Thyroid gland (tissue), 4 donors: ENCODE measurements around the gene BRD3. TPM values are rescaled to one million over a fixed set of nuclear protein-coding genes. Genes with fewer than 3 reads are reported as not detected.

Source experiments
- DNase-seq, 2 donors: peaks; one replicate each; pipeline ENCODE4 v3.0.0-alpha.2; 2019
- H3K27ac ChIP-seq, 3 donors: fragments of 200-600 bp; sonication (generic); 1 replicate in 2 of 3; 2 replicates in 1 of 3; pipeline ENCODE4 v1.5.1; 2016 to 2019; ENCODE audit warnings: mild to moderate bottlenecking in 1 of 3, moderate library complexity in 1 of 3
- H3K27me3 ChIP-seq: fragments of 200-600 bp; sonication (generic); one replicate; pipeline ENCODE4 v1.5.1; 2019
- H3K36me3 ChIP-seq, 2 donors: fragments of 200-600 bp; sonication (generic); one replicate each; pipeline ENCODE4 v1.5.1; 2016 to 2019
- H3K4me1 ChIP-seq, 2 donors: fragments of 200-600 bp; sonication (generic); one replicate each; pipeline ENCODE4 v1.5.1; 2017 to 2019
- H3K4me3 ChIP-seq, 3 donors: fragments of 200-600 bp; sonication (generic); replicated peaks in 1 of 3; 1 replicate in 2 of 3; 2 replicates in 1 of 3; pipeline ENCODE4 v1.5.1; 2016; ENCODE audit warnings: mild to moderate bottlenecking in 1 of 3
- H3K9me3 ChIP-seq: fragments of 200-600 bp; sonication (generic); one replicate; pipeline ENCODE4 v1.5.1; 2017
- POLR2A ChIP-seq, 2 donors: fragments of 450-650 bp; IDR thresholded peaks; one replicate each; pipeline ENCODE4 v1.6.1; 2017; ENCODE audit warnings: antibody characterized with exemption in 2 of 2, mild to moderate bottlenecking in 2 of 2, moderate library complexity in 1 of 2
- WGBS, 2 donors: methylation state at CpG; one replicate each; pipeline ENCODE4 v1.1.5; 2017; 5-methylcytosine and 5-hydroxymethylcytosine counted together
- intact Hi-C: fragments of 100-400 bp; cut with DNase I; formaldehyde crosslinking; loops from one replicate; pipeline ENCODE4 v1.15.1; 2023
- total RNA-seq, 4 donors: library from RNA; depleted of rRNA; stranded (reverse); fragments of >200 nt; gene quantifications; one replicate each; pipeline ENCODE4 v1.2.3, GENCODE V29; 2016
- TF ChIP-seq, protein P1 (sequence below), 6 experiments: fragments of 200-600 bp in 3 of 6; fragments of 450-650 bp in 3 of 6; sonication (generic) in 3 of 6; IDR thresholded peaks; one replicate each; pipeline ENCODE4 v1.5.1; 2016 to 2019; ENCODE audit warnings: antibody characterized with exemption in 6 of 6, mild to moderate bottlenecking in 2 of 6, inconsistent platforms in 1 of 6, moderate library complexity in 1 of 6

BRD3 gene
- total RNA-seq, 4 donors from 2014 or later: 21.6 to 42.7 (median 28.7) TPM

DNA sequence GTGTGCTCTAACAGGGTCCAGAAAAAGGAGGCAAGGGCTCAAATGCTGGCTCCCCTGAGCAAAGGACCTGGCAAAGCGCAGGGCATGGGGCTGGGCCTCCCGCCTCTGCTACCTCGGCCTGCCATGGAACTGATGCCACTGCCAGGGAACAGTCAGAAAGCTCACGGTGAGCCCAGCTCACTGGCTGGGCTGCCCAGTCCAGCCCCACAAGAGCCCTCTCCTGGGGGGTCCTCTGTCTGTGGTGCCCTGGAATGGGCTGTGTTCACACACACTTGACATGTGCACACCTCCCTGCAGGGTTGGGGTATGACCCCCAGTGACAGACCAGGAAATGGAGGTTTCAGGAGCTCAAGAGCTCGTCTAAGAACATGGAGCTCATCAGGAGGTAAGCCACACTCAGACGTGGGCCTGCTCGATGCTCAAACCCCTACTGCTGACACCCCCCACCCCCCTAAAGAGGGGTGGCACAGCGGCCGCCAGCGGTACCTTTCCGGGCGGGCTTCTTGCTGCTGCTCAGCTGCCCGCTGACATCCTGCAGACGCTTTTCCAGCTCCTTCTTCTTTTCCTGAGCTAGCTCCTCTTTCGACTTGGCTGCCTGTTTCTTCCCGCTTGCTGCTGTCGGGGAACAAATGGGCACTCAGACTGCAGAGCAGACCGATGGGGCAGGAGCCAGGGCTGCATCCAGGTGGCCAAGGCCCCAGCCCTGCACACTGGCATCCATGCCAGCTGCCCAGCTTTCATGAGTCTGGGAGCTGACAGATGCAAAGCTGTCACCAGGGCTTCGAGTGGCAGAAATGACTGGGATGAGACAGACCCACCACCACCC is 33.4 kb downstream of the BRD3 start:
- no peak for DNase-seq
- H3K36me3 ChIP-seq: peaks cover 55 to 58% of the 10 kb centered on the region in 2 donors
- intact Hi-C loops: no loop called here
- WGBS, 2 donors: 96 to 98% methylated on average over 16 to 18 of the region's 19 CpGs
- no peaks in the 10 kb centered on the region for H3K4me1 ChIP-seq
- no peak overlapping the region for H3K27ac ChIP-seq
- H3K9me3 ChIP-seq: no peaks in the 10 kb centered on the region
- H3K27me3 ChIP-seq: no peaks in the 10 kb centered on the region
- TF ChIP-seq, protein P1, sequence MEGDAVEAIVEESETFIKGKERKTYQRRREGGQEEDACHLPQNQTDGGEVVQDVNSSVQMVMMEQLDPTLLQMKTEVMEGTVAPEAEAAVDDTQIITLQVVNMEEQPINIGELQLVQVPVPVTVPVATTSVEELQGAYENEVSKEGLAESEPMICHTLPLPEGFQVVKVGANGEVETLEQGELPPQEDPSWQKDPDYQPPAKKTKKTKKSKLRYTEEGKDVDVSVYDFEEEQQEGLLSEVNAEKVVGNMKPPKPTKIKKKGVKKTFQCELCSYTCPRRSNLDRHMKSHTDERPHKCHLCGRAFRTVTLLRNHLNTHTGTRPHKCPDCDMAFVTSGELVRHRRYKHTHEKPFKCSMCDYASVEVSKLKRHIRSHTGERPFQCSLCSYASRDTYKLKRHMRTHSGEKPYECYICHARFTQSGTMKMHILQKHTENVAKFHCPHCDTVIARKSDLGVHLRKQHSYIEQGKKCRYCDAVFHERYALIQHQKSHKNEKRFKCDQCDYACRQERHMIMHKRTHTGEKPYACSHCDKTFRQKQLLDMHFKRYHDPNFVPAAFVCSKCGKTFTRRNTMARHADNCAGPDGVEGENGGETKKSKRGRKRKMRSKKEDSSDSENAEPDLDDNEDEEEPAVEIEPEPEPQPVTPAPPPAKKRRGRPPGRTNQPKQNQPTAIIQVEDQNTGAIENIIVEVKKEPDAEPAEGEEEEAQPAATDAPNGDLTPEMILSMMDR (IDR thresholded peaks at IDR 0.05): no peak
- no peak for TF ChIP-seq POLR2A (IDR thresholded peaks at IDR 0.05)
- H3K4me3 ChIP-seq: no peak overlapping the region

DNA sequence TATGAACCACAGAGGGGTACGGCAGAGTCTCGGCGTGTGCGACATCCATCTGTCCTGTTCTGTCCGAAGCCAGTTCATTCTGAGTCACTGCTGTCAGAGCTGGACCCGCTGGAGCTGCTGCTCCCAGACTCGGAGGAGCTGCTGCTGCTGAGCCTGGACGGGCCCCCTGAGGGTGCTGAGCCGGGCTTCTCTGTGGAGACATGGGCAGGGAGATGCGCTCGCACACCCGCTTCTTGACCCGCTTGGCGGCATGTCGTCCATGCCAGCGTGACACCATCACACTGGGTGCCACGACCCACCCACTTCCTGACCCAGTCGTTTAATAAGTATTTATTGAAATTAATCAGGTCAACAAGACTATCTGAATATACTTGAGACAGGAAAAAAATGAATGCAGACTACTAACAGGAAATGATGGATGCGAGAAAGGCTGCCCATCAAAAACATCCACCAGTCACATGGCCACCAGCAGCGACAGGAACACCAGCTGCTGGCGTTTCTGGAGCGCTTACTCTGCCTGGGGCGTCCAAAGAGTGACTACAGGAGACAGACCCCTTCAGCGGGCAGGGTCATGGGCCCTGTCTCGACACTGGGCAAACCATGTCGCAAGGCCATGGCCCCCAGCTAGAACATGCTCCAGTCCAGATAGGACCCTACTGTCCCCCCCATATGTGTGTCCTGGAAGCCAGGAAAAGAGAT is 34.2 kb downstream of the BRD3 start:
- no peak for TF ChIP-seq POLR2A (IDR thresholded peaks at IDR 0.05)
- TF ChIP-seq, protein P1 (IDR thresholded peaks at IDR 0.05): no peak
- DNase-seq: no peak
- Histone ChIP-seq H3K4me3 (no peak overlapping the region), H3K27me3 (no peaks in the 10 kb centered on the region), H3K27ac (no peak overlapping the region), H3K4me1 (no peaks in the 10 kb centered on the region), H3K36me3 (peaks cover 48 to 54% of the 10 kb centered on the region in 2 donors), H3K9me3 (no peaks in the 10 kb centered on the region)
- intact Hi-C loops: no loop called here
- 95% methylated on average over 26 of the region's 26 CpGs for WGBS, 2 donors

- DNase-seq: no peak
- H3K4me1 ChIP-seq: no peaks in the 10 kb centered on the region
- no peaks in the 10 kb centered on the region for H3K9me3 ChIP-seq
- H3K4me3 ChIP-seq: no peak overlapping the region
- H3K27ac ChIP-seq: no peak overlapping the region
- TF ChIP-seq, protein P1 (IDR thresholded peaks at IDR 0.05): no peak
- intact Hi-C loops: no loop called here
- 94% methylated on average over 39 to 40 of the region's 40 CpGs for WGBS, 2 donors
- peaks cover 48 to 49% of the 10 kb centered on the region in 2 donors for H3K36me3 ChIP-seq
- no peaks in the 10 kb centered on the region for H3K27me3 ChIP-seq
These were observed 35.2 kb downstream of the BRD3 start for GRCh38 chr9:134032456-134033222.

DNA sequence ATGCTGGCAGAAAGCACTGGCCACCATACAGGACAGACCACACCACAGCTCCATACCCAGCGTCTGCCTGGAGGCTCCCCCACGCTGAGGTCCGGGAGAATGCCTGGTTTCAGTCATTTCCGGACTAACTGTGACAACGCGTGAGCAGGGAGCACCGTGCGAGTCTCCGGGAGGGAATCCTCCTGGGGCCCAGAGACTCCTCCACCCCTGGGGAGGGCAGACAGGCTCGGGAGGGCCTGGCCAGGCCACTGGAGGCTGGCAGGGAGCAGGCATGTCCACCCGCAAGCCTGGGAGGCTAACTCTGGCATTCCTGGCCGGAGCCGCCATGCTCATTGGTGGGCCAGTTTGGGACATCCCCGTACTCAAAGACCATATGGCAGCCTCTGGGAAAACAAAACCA is 36.0 kb downstream of the BRD3 start:
- TF ChIP-seq, protein P1 (IDR thresholded peaks at IDR 0.05): no peak
- no peak for TF ChIP-seq POLR2A (IDR thresholded peaks at IDR 0.05)
- peaks cover 48 to 49% of the 10 kb centered on the region in 2 donors for H3K36me3 ChIP-seq
- H3K4me3 ChIP-seq: no peak overlapping the region
- H3K4me1 ChIP-seq: no peaks in the 10 kb centered on the region
- WGBS, 2 donors: 93 to 99% methylated on average over 6 to 13 of the region's 14 CpGs
- intact Hi-C loops: no loop called here
- no peaks in the 10 kb centered on the region for H3K27me3 ChIP-seq
- no peak for DNase-seq
- no peaks in the 10 kb centered on the region for H3K9me3 ChIP-seq
- no peak overlapping the region for H3K27ac ChIP-seq
